Endothelial cell of umbilical vein (primary cell): ENCODE measurements around the gene FBXW9.

Experiments used
- CTCF ChIP-seq, 2 donors: IDR thresholded peaks; 1 replicate in 1 of 2; 2 replicates in 1 of 2; pipeline ENCODE4 v1.5.1; 2011; ENCODE audit warnings: low read length in 2 of 2, mild to moderate bottlenecking in 2 of 2, moderate library complexity in 2 of 2, control low read depth in 1 of 2, inconsistent platforms in 1 of 2, low read depth in 1 of 2; ENCODE audit not compliant: insufficient read depth in 1 of 2; ENCODE audit errors: extremely low read depth in 1 of 2
- EZH2 ChIP-seq: IDR thresholded peaks from 2 replicates; pipeline ENCODE4 v1.6.1; 2012; ENCODE audit warnings: borderline replicate concordance, low read depth, mild to moderate bottlenecking, moderate library complexity, low read length, inconsistent platforms; ENCODE audit not compliant: severe bottlenecking
- POLR2AphosphoS5 ChIP-seq: IDR thresholded peaks from 2 replicates; pipeline ENCODE4 v1.6.1; 2012; ENCODE audit warnings: low read depth, mild to moderate bottlenecking, control low read depth, low read length, moderate library complexity; ENCODE audit not compliant: insufficient read depth

- TF ChIP-seq CTCF (IDR thresholded peaks at IDR 0.05; ENCODE audit: extremely low read depth in 1 of 2, insufficient read depth in 1 of 2, low read depth in 1 of 2, low read length in 2 of 2), result no peak
- no peak for TF ChIP-seq POLR2AphosphoS5
- no peak for TF ChIP-seq EZH2
Measured at GRCh38 chr19:12647490-12648071, 48.9 kb downstream of the FBXW9 start.
